ENCODE measurements around the gene FAM171A1.
"Not testable (repeated sequence)": the region's sequence is repeated elsewhere in the genome, so short reads cannot be mapped to it uniquely, and the experiment has no call there.

Gene FAM171A1

GRCh38 chr10:15276039-15276438 lies 95.0 kb downstream of the FAM171A1 start:
- DNase-seq: not testable (repeated sequence)

- not testable (repeated sequence) for DNase-seq
Measured at GRCh38 chr10:15269838-15270237, 101.3 kb downstream of the FAM171A1 start.

- DNase-seq: no peak
Measured at GRCh38 chr10:15267496-15267895, 103.6 kb downstream of the FAM171A1 start.

DNA sequence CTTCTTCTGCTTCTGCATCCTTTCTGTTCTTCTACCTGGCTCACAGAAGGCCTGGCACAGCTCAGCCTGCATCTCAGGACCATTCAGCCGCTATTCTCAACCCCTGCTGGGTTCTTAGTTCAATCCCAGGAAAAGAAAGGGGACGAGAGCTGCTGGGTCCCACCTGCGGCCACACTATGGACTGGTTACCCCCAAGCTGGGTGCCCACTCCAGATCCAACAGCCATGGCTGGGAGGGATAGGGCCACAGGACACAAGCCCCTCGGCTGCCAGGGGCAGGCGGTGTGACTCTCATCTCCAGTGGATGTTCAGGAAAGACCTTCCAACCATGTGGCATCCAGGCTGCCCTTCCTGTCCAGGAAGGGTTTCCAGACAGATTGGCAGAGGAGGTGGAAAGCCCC lies 105.0 kb downstream of the FAM171A1 start:
- no peak for DNase-seq

- DNase-seq: no peak
Measured at GRCh38 chr10:15265558-15265957, 105.5 kb downstream of the FAM171A1 start.

- DNase-seq: no peak
Measured at GRCh38 chr10:15265056-15265455, 106.0 kb downstream of the FAM171A1 start.

GRCh38 chr10:15263657-15264323 lies 107.3 kb downstream of the FAM171A1 start:
- DNase-seq: no peak

DNA sequence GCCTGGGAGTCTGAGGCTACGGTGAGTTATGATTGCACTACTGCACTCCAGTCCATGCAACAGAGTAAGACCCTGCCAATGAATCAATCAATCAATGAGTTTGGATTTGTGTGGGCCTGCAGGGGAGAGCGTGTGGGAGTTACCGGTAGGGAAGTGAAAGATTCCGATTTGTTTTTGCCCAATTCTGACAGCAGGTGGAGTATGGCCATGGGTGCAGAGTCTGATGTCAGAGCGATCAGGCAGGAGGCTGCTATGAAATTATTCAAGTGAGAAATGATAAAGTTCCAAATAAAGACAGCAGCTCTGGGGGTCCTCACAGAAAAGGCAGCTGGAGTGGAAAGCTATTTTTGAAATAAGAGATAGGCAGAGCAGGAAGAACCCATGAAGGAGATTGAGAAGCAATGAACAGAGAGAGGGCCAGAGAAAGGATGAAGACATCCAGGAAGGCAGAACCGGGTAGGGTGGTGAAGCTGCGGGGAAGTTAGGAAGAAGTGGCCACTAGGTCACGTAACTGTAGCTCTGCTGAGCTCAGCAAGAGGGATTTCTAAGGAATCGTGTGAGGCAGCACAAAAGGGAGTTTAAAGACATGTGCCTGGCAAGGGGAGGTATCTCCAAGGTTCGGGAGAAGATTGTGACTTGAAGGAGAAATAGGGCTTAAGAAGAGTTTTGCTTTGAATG lies 108.9 kb downstream of the FAM171A1 start:
- no peak for DNase-seq

DNA sequence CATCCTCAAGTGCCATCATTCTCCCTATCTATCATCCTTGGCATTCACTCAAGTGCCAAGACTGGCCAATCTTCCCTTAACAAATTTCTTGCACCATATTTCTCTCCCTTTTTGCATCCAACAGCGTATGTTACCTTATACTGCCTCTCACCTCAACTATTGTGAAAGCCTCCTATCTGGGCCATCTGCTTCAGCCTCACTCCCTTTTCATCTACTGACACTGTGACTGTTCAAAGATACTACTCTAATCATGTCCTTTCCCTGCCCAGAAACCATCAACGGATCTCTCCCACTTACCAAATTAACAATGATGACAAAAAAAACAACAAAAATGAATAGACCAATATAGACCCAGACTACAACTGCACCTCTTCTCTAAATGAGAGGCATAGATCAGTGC lies 112.0 kb downstream of the FAM171A1 start:
- no peak for DNase-seq

- DNase-seq: no peak
Measured at GRCh38 chr10:15258255-15258654, 112.8 kb downstream of the FAM171A1 start.

- DNase-seq: no peak
Measured at GRCh38 chr10:15255961-15256360, 115.1 kb downstream of the FAM171A1 start.

- DNase-seq: peak; percentile 17
Measured at GRCh38 chr10:15254808-15255648, 116.1 kb downstream of the FAM171A1 start.

GRCh38 chr10:15253951-15254807 lies 116.9 kb downstream of the FAM171A1 start:
- no peak for DNase-seq

DNA sequence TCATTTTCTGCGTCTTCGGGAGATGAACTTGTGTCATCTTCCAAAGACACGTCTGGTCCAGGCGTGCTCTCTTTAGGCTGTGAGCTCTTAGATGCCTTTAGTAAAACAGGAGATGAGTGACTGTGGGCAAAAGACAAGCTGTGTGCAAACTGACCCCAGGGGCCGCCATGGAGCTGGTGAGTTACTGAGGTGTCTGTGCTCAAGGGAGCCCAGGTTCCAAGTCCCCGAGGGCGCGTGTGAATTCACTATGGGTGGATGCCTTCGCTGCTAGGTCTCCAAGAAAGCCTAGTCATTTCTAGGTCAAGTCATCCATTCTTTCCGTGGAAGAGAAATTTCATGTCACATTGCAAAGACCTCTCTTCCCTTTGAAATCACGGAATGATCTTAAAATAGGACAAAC lies 118.7 kb downstream of the FAM171A1 start:
- no peak for DNase-seq

GRCh38 chr10:15251791-15252380 lies 119.2 kb downstream of the FAM171A1 start:
- no peak for DNase-seq

DNA sequence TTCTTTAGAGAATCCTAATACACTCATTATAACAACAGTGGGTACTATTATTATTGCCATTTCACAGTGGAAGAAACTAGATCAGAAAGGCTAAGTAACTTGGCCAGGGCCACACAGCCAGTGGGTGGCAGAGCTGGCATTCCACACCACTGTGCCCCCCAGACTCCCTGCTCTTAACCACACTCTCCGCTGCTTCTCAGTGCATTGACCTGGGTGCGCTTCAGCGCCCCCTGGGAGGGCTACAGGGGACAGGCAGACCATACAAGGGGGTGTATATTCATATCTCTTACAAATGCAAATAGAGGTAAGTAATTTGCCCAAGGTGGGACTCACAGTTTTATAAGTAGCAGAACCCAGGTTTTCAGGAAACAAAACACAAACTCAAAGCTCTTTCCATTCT lies 125.6 kb downstream of the FAM171A1 start:
- DNase-seq: peak; percentile 23

DNA sequence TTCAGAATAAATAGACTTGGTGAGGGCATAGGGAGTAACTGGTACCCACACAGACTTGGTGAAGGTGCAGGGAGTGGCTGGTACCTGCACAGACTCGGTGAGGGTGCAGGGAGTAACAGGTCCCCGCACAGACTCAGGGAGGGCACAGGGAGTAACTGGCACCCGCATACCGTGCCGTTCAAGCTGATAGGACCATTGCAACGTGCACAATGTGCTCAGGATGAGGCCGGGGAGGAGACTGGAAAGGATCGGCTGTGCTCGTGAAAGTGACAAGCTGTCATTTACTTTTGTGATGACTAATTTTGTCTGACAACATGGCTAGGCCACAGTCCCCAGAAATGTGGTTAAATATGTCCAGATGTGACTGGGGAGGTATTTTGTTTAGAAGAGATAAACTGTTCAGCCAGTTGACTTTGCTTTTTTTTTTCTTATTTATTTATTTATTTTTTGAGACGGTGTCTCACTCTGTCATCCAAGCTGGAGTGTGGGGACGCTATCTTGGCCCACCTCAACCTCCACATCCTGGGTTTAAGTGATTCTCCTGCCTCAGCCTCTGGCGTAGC lies 126.4 kb downstream of the FAM171A1 start:
- DNase-seq: no peak

GRCh38 chr10:15242261-15242840 lies 128.7 kb downstream of the FAM171A1 start:
- no peak for DNase-seq

DNA sequence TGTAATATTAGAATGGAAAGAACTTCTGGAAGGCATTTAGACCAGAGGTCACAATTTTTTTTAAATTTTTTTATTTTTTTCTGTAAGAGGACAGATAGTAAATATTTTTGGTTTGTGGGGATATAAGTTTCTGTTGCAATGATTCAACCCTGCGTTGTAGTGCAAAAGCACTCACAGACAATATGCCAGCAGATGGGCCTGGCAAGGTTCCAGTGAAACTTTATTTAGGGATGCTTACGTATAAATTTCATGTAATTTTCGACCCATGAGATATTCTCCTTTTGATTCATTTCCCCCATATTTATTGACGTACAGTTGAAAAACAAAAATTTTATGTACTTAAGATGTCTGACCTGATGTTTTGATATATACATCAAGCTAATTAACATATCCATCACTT lies 129.8 kb downstream of the FAM171A1 start:
- DNase-seq: no peak

- DNase-seq: peak; percentile 9
Measured at GRCh38 chr10:15238555-15239335, 132.3 kb downstream of the FAM171A1 start.

GRCh38 chr10:15237351-15237750 lies 133.7 kb downstream of the FAM171A1 start:
- no peak for DNase-seq

All from CD4-positive, alpha-beta T cell treated with Interleukin-21 for 1 hour (primary cell).